Prostate gland (tissue), 2 donors: ENCODE measurements around the gene SCFD2. TPM values are rescaled to one million over a fixed set of nuclear protein-coding genes. Genes with fewer than 3 reads are reported as not detected.

Experiments
- DNase-seq: peaks from one replicate; pipeline ENCODE4 v3.0.0-alpha.2; 2019; ENCODE audit warnings: low spot score
- H3K27ac ChIP-seq, 2 donors: fragments of 200-600 bp; sonication (generic); 2 replicates each; pipeline ENCODE4 v1.5.1; 2017 to 2019
- H3K27me3 ChIP-seq: fragments of 200-600 bp; sonication (generic); replicated peaks from 2 replicates; pipeline ENCODE4 v1.5.1; 2019; ENCODE audit not compliant: insufficient read depth
- H3K36me3 ChIP-seq, 2 donors: fragments of 200-600 bp; sonication (generic); 1 replicate in 1 of 2; 2 replicates in 1 of 2; pipeline versions ENCODE4 v1.5.1 to v1.8.1; 2017 to 2019
- H3K4me1 ChIP-seq: fragments of 200-600 bp; sonication (generic); replicated peaks from 2 replicates; pipeline ENCODE4 v1.5.1; 2019
- H3K4me3 ChIP-seq, 2 donors: fragments of 200-600 bp; sonication (generic); 2 replicates each; pipeline ENCODE4 v1.5.1; 2017 to 2019
- H3K9me3 ChIP-seq: fragments of 200-600 bp; sonication (generic); 2 replicates; pipeline ENCODE4 v1.5.1; 2017
- CTCF ChIP-seq, 4 experiments: fragments of 200-600 bp in 2 of 4; fragments of 450-650 bp in 2 of 4; sonication (generic) in 2 of 4; IDR thresholded peaks; 1 replicate in 3 of 4; 2 replicates in 1 of 4; pipeline ENCODE4 v1.5.1; 2016 to 2019; ENCODE audit warnings: antibody characterized with exemption in 4 of 4, mild to moderate bottlenecking in 2 of 4, moderate library complexity in 2 of 4
- POLR2A ChIP-seq: fragments of 450-650 bp; IDR thresholded peaks from one replicate; pipeline ENCODE4 v1.6.1; 2016; ENCODE audit warnings: antibody characterized with exemption, mild to moderate bottlenecking
- POLR2AphosphoS5 ChIP-seq: sonication (generic); formaldehyde crosslinking; IDR thresholded peaks from one replicate; pipeline ENCODE4 v1.6.1; 2017; ENCODE audit warnings: antibody characterized with exemption
- WGBS: methylation state at CpG from one replicate; pipeline ENCODE4 v1.1.5; 2018; 5-methylcytosine and 5-hydroxymethylcytosine counted together
- intact Hi-C: fragments of 100-400 bp; cut with DNase I; formaldehyde crosslinking; loops from one replicate; pipeline ENCODE4 v1.14.2; 2022
- total RNA-seq, 2 donors: library from RNA; depleted of rRNA; stranded (reverse); fragments of >200 nt; gene quantifications; one replicate each; pipeline ENCODE4 v1.1.0, GENCODE V29; 2016

Gene SCFD2
- total RNA-seq, 2 donors from 2014 or later, result 10.7 to 21.1 TPM

GRCh38 chr4:53075162-53075785, 290.6 kb downstream of the SCFD2 start:
- intact Hi-C loops, result no loop called here
- Histone ChIP-seq H3K9me3 (no peaks in the 10 kb centered on the region), H3K27me3 (no peaks in the 10 kb centered on the region), H3K27ac (no peak overlapping the region), H3K4me1 (no peaks in the 10 kb centered on the region), H3K4me3 (no peak overlapping the region), H3K36me3 (no peaks in the 10 kb centered on the region)
- WGBS, result 96% methylated on average over 1 of the region's 1 CpG
- DNase-seq, result no peak
- TF ChIP-seq CTCF (IDR thresholded peaks at IDR 0.05) (no peak), POLR2AphosphoS5 (no peak), POLR2A (no peak)

GRCh38 chr4:53068755-53069330, 297.0 kb downstream of the SCFD2 start:
- TF ChIP-seq POLR2AphosphoS5, result no peak
- TF ChIP-seq CTCF (IDR thresholded peaks at IDR 0.05), result no peak
- no peak for TF ChIP-seq POLR2A
- Histone ChIP-seq H3K36me3 (no peaks in the 10 kb centered on the region), H3K27me3 (no peaks in the 10 kb centered on the region), H3K4me3 (no peak overlapping the region), H3K4me1 (no peaks in the 10 kb centered on the region), H3K9me3 (no peaks in the 10 kb centered on the region), H3K27ac (no peak overlapping the region)
- 69% methylated on average over 3 of the region's 3 CpGs for WGBS
- no peak for DNase-seq
- intact Hi-C loops, result no loop called here

- Histone ChIP-seq H3K36me3 (no peaks in the 10 kb centered on the region), H3K4me3 (no peak overlapping the region), H3K27ac (no peak overlapping the region), H3K4me1 (no peaks in the 10 kb centered on the region), H3K9me3 (no peaks in the 10 kb centered on the region), H3K27me3 (no peaks in the 10 kb centered on the region)
- WGBS, result 100% methylated on average over 2 of the region's 2 CpGs
- no peak for TF ChIP-seq POLR2AphosphoS5
- TF ChIP-seq POLR2A, result no peak
- no peak for TF ChIP-seq CTCF (IDR thresholded peaks at IDR 0.05)
- intact Hi-C loops, result no loop called here
- no peak for DNase-seq
Observed at GRCh38 chr4:53067125-53067802, 298.6 kb downstream of the SCFD2 start.

- intact Hi-C loops, result no loop called here
- no peak for TF ChIP-seq POLR2AphosphoS5
- no peak for TF ChIP-seq CTCF (IDR thresholded peaks at IDR 0.05)
- no peak for TF ChIP-seq POLR2A
- Histone ChIP-seq H3K27me3 (no peaks in the 10 kb centered on the region), H3K4me3 (no peak overlapping the region), H3K27ac (no peak overlapping the region), H3K4me1 (no peaks in the 10 kb centered on the region), H3K9me3 (no peaks in the 10 kb centered on the region), H3K36me3 (no peaks in the 10 kb centered on the region)
- 100% methylated on average over 1 of the region's 1 CpG for WGBS
- no peak for DNase-seq
Observed at GRCh38 chr4:53066155-53066554, 299.7 kb downstream of the SCFD2 start.
